ENCODE results near the gene RADIL.

DNA sequence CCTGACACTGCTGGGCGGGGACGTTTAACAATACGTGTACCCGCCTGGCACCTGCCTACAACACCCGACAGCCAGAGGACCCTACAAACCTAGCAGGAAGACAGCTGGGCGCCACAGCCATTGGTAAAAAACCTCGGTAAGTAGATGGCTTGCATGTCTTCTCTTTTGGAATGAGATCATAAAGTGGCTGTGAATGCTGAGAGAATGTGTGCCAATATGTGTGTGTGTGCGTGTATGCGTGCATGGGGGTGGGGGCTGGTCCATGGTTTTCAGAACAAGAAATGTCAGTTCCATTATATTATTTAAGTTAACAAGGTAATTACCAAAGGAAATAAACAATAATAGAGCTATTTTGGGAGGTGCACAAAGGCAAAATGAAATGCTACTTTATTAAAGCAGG is 60.8 kb downstream of the RADIL start:
- no peak for TF ChIP-seq CTCF (IDR thresholded peaks at IDR 0.05)
- TF ChIP-seq POLR2A (IDR thresholded peaks at IDR 0.05), result no peak

Measured in gastroesophageal sphincter (tissue), 3 donors.